ENCODE measurements around the gene PACSIN2.
"Not testable (repeated sequence)": the region's sequence is repeated elsewhere in the genome, so short reads cannot be mapped to it uniquely, and the experiment has no call there.

Gene PACSIN2

GRCh38 chr22:42963231-42963595 is 51.7 kb downstream of the PACSIN2 start:
- DNase-seq = no peak

DNA sequence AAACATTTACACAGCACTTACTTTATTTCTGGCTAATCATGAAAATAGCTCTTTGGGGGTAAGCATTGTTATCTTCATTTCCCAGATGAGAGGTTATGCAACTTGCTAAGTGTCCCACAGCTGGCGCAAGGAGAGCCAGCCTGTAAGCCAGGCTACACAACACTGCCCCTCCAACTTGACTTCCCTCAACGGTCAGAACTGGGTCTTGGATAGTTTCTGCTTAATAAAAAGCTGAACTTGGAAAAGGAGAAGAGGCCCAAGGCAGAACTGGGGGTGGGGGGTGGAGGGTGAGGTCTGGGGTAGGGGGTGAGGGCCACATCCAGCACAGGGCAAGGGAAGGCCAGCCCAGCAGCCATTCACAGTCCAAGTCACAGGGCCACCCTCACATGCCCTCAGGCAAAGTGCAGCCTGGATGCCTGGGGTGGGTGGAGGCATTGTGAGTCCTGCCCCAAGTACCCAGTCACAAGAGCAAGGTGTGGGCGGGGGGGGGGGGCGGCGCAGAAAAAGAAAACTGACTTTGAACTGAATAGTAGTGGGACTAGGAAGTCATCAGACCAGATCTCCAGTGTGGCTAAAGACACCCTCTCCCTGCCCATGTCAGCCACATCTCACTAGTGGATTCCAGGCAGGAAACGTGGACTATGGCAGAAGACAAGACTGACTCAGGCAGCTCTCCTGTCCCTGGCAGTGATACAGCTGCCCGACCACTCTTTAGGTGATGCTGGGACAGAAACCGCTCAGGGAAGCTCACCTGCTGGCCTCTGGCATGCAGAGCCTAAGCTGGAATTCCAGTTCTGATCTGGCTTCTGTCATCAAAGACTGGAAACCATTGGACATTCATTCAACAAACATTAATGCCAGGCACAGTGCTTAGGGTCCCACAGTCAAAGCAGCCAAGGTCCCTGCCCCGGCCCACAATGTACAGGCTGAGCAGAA is 52.4 kb downstream of the PACSIN2 start:
- no peak for DNase-seq

DNA sequence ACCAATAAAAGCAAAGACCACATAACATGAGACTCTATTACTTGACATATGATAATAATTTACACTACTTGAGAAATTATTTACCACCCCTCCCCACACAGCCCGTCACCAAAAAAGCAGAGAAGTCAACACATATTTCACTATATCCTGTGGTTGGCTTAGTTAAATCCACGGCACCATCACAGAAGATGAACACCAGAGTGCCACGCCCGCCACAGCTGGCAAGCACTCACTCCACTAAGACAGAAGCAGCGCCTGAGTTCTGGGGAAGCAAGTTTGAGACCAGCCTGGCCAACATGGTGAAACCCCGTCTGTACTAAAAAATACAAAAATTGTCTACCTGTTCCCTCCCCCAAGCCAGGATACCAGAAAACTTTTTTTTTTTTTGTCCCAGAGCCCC is 53.1 kb downstream of the PACSIN2 start:
- DNase-seq = no peak

DNA sequence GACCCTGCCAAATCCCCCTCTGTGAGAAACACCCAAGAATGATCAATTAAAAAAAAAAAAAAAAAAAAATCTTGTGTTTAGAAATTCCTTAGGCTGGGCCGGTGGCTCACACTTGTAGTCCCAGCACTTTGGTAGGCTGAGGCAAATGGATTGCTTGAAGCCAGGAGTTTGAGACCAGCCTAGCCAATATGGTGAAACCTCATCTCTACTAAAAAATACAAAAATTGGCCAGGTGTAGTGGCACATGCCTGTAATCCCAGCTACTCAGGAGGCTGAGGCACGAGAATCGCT is 53.6 kb downstream of the PACSIN2 start:
- DNase-seq = not testable (repeated sequence)

DNA sequence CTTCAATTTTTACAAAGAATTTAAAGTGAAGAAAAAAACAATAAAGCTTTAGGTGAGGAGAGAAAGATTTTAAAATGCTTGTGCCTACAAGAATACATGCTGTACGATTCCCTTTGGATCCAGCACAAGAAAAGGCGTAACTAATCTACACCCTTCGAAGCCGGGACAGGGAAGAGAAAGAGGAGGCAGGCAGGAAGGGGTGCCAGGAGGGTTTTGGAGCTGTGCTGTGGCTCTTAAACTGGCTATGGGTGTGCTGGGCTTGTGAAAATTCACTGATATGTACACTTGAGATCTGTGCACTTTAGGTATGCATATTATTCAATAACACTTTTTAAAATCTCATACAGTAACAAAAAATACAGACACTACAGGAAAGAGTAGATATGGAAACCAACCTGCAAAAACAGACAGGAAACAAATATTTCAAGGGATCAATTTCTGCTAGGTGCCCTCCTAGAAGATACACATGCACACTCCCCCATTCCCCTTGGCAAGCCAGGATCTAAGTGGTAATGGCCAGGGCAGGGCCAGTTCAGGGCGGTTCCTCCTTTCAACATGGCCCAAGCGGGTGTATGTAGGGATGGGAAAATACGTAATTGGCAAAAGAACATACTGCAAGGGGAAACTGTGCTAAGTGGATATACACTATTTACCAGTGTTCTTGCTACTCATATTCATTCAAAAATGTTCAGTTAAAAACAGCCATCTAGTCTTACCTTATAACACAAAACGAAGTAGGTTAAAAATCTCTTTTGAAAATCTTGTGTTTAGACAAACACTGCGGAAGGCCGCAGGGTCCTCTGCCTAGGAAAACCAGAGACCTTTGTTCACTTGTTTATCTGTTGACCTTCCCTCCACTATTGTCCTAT is 54.2 kb downstream of the PACSIN2 start:
- no peak for DNase-seq

DNA sequence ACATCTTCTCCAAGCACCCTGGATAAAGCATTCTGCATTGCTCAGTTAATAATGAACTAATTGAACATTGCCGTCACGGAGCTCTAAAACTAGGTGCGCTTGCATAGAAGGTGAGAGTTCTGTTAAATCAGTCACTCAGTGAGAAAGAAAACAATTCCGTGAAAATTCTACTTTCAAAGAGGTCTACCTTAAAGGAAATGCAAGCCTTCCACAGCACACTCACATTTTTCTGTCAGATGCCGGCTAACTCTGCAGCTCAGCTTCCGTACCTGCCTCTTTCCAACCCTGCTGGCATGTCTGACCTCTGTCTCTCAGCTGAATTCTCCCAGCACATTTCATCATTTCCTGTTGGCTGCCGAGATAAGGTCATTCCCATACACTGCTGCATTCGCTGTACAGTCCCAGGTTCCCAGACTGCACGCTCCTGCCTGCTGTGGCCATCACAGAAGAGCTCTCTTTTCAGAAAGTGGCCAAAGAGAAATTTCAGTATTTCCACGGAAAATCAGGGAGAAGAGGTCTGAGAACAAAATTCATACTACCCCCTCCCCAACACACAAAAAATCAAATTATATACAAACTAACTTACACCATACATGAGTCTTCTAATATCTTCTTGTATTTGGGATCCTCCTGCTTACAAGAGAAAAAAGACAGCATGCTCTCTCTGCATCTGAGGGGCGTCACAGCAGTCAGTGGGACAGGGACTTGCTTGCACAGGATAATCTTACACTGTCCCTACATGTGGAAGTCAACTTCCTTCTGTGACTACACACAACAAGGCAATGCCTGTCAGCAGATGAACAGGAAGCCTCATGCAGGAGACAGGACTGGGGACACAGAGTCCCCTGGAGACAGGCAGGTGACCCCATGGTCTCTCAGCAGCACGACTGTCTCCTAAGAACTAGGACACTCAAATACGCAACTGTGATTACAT is 55.1 kb downstream of the PACSIN2 start:
- no peak for DNase-seq

DNA sequence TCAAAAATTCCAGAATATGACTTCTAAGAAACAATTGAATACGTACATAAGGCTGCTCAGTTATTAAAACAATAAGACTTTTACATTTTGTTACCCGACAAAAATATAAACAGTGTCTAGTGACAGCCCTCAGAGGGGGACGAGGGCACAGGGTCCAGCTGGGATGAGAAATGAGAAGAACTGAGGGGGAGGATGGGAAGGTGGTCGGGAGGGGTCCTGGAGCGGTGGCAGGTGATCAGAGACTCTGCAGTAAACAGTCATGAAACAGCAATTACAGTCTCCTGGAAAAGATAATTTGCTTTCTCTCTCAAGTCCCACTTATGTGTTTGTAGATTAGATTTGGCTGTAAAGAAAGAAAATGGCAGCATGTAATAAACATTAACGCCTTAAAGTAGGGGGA is 56.0 kb downstream of the PACSIN2 start:
- DNase-seq = no peak

DNA sequence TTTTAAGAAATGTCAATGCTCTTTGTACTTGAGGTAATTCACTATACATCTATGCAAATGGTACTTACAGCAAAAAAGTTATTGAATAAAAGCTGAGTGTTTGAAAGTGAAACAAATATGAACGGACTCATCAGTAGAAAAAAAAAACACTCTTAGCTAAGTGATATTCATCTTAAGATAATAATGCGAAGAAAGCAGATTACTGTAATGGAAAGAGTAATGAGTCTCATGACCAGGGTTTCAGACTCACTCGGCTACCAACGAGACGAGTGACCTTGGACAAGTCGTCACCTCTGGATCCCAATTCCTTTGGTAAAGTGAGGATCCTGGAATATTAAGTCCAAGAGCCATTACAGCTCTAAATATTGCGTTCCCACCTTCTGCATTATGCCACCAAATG is 57.0 kb downstream of the PACSIN2 start:
- DNase-seq = no peak

DNA sequence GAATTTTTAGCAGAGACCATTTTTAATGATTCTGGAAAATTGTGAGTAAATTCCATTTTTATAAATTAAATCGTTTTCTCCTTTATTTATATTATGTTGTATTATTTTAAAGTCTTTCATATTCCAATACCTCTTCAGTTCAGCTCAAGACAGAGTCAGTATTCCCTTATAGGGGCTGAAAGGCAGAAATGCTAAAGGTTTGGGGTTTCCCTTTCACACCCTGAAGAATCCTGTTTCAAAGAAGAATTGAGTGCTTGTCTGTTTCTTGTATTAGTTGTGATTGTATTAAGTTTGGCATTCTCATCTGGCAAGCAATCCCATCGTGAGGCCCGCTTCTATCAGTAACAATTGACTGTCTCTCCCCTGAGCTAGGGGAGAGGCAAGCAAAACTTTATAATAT is 57.4 kb downstream of the PACSIN2 start:
- DNase-seq = no peak

GRCh38 chr22:42955848-42956247 is 59.1 kb downstream of the PACSIN2 start:
- DNase-seq = no peak

DNA sequence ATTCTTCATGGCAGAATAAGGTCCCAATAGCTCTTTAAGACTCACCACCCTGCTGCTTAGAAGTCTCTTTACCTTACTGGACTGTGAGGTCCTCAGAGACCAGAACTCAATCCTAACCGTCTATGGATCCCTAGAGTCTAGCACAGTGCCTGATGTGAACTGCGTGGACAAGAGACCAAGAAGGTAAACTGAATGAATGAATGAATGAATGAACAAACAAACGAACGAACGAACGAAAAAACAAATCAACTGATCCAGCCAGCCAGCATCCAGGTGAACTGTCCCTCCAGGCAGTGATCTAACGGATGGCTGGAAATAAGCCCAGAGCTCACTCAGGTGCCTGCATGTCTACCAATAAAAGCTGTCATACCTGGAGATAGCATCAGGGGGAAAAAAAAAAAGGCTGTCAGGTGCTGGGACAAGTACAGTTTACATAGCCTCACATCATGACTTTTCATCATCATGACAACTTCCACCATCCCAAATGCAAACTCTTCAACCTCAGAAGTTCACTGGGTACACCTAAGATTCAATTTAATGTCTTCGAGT is 59.8 kb downstream of the PACSIN2 start:
- no peak for DNase-seq

- not testable (repeated sequence) for DNase-seq
Observed at GRCh38 chr22:42953751-42954150, 61.2 kb downstream of the PACSIN2 start.

DNA sequence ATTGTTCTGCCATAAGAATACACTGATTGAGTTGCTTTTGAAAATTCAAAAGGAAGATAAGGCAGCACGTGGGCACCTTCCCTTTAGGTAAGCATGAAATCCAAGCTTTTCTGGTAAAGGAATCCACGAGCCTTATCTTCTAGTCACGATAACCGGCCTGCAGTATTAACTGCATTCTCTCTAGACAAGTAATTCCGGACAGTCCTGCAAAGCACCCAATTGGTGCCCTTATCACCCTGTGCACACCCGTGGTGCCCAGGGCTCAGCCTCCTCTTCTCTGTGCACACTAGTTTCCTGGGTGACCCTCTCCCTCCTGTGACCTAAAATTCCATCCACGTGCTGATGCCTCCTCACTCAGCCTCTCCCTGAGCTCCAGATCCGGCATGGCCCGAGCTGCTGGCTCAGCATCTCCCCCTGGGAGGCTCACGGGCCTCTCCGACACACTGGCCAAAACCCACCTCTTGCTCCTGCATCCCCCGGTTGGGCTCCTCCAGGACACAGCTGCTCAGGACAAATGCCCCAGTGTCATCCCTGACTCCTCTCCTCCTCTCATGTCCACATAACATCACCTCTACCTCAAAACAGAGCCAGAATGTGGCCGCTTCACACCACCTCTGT is 63.7 kb downstream of the PACSIN2 start:
- DNase-seq = no peak

GRCh38 chr22:42950281-42950680 is 64.7 kb downstream of the PACSIN2 start:
- DNase-seq = no peak

DNA sequence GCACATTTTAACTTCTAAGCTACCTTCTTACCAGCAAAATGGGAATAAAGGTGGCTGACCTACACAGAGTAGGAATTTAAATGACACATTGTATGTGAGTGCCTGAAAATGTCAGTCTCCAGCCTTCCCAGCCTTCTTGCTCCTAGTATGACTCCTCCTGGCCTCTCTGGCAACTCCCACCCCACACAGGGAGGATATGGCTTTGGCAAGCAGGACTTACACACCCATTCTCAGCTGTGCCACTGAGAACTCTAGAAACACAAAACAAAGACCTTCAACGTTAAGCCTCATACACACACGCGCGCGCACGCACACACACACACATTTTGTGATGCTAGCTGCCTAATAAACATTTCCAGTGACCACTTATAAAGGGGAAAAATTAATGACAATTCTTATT is 65.8 kb downstream of the PACSIN2 start:
- no peak for DNase-seq

DNA sequence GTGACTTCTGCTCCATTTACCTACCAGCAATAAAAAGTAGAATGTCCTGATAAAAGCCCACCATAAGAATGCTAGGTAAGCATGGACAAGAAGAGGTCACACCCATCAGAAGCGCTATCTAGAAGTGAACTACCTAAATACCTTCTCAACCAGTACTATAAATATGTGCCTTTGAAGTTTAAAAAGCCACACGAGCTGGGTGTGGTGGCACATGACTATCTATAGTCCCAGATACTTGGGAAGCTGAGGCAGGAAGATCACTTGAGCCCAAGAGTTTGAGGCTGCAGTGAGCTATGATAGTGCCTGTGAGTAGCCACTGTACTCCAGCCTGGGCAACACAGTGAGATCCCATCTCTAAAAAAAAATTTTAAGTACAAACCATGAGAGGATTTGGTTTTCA is 66.7 kb downstream of the PACSIN2 start:
- DNase-seq = no peak

GRCh38 chr22:42947211-42947990 is 67.5 kb downstream of the PACSIN2 start:
- DNase-seq = no peak

- DNase-seq = no peak
Observed at GRCh38 chr22:42946546-42947198, 68.3 kb downstream of the PACSIN2 start.

GRCh38 chr22:42945736-42946135 is 69.2 kb downstream of the PACSIN2 start:
- DNase-seq = no peak

DNA sequence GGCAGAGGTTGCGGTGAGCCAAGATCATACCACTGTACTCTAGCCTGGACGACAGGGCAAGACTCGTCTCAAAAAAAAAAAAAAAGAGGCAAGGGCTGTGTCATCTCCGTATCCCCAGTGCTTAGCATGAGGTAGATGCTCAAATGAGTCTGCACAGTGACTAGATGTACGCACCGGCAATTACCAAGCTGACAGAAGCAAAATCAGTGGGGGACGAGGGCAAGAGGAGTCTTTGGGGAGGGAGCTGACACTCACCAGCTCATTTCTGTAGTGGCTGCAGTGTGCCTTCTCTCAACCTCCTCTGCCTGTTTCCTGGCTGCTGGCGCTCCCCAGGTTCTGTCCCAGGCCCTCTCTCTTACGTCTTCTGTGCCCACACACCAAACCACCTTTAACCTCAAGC is 69.9 kb downstream of the PACSIN2 start:
- DNase-seq = no peak

DNA sequence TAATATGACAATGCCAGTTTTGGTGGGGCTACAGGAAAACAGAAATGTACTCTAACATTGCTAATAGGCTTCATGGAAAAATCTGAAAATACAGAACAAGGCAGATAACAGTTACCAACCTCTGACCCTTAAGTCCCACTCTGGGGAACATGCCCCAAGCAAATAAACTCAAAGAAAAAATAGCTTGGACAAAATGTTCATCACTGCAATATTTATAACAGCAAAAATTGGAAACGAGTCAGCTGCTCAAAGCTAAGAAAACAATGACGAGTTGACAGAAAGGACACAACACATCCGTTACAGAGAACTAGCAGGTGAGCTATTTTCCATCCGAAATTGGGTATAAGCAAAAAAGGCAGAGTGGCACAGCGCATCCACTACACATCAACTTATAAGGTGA is 70.5 kb downstream of the PACSIN2 start:
- no peak for DNase-seq

Data from stimulated activated CD4-positive, alpha-beta T cell treated with anti-CD3 and anti-CD28 coated beads, Interleukin-2, amount 100 ng/mL, for 24 hours (primary cell).